OCI-LY7 (cell line): Measurements from ENCODE around the gene TEX29.

Source experiments
- EZH2phosphoT487 ChIP-seq: fragments of 200-600 bp; sonication (generic); IDR thresholded peaks from 2 replicates; pipeline ENCODE4 v1.6.1; 2018; ENCODE audit warnings: low read depth, borderline replicate concordance, mild to moderate bottlenecking, mixed run types, antibody characterized with exemption, low read length, moderate library complexity, mixed read lengths
- TF ChIP-seq, protein P1 (sequence below): fragments of 200-600 bp; sonication (generic); conservative IDR thresholded peaks from 2 replicates; pipeline ENCODE4 v1.5.1; 2014; ENCODE audit warnings: mild to moderate bottlenecking, antibody characterized with exemption, low read length, moderate library complexity, mixed read lengths

- TF ChIP-seq, protein P1, sequence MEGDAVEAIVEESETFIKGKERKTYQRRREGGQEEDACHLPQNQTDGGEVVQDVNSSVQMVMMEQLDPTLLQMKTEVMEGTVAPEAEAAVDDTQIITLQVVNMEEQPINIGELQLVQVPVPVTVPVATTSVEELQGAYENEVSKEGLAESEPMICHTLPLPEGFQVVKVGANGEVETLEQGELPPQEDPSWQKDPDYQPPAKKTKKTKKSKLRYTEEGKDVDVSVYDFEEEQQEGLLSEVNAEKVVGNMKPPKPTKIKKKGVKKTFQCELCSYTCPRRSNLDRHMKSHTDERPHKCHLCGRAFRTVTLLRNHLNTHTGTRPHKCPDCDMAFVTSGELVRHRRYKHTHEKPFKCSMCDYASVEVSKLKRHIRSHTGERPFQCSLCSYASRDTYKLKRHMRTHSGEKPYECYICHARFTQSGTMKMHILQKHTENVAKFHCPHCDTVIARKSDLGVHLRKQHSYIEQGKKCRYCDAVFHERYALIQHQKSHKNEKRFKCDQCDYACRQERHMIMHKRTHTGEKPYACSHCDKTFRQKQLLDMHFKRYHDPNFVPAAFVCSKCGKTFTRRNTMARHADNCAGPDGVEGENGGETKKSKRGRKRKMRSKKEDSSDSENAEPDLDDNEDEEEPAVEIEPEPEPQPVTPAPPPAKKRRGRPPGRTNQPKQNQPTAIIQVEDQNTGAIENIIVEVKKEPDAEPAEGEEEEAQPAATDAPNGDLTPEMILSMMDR, result no peak
- no peak for TF ChIP-seq EZH2phosphoT487
Observed at GRCh38 chr13:111278743-111279652, 41.4 kb upstream of the TEX29 start.
